Fibroblast of pulmonary artery (primary cell): ENCODE data around the gene RNF150.

Experiments used
- DNase-seq: peaks from one replicate; pipeline ENCODE4 v3.0.0-alpha.2; 2010; ENCODE audit warnings: low read depth
- H3K4me3 ChIP-seq: replicated peaks from 2 replicates; pipeline ENCODE4 v1.5.1; 2011; ENCODE audit warnings: low read depth, mild to moderate bottlenecking, control low read depth, low read length, moderate library complexity
- TF ChIP-seq, protein P1 (sequence below): IDR thresholded peaks from 2 replicates; pipeline ENCODE4 v1.5.1; 2011; ENCODE audit warnings: mild to moderate bottlenecking, control low read depth, low read length, inconsistent platforms; ENCODE audit errors: missing control alignments

Gene RNF150

DNA sequence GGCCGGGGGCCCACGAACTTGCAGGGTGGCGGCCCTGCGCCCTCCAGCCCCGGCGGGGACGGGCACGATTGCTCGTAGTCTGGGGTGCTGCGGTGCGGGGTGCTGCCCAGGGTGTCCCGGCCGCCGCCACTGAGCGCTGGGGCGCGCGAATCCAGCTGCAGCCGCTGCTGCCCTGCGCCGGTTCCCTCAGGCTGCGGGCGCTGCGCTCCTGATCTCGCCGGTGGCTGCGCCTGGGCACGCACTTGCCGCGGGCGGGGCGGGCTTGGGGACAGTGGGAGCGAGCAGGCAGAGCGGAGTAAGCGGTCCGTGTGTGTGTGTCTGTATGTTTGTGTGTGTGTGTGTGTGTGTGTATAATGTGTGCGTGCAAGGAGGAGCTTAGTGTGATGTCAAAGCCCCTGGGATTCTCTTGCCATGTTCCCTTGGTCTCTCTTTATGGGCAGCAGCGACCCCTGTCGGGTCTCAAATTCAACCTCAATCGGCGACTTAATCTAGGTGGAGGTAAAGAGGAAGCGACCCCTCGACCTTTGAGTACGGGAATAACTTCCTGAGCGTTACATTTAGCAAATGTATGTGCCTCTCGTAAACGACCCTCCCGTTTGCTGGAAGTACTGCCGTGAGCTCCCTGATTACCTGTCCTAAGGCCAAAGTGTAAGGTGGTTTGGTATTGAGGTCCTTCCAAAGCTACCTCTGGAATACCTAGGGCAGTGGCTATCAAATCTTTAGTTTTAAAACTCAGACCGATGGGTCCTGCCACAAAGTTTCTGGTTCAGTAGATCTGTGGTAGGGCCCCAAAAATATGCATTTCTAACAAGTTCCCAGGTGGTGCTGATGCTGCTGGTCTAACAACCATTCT, at the start of gene RNF150:
RNF150 (minus strand) TSS at position 324 of the 853 bp plus-strand sequence.
- peak; percentile 88 for DNase-seq
- TF ChIP-seq, protein P1, sequence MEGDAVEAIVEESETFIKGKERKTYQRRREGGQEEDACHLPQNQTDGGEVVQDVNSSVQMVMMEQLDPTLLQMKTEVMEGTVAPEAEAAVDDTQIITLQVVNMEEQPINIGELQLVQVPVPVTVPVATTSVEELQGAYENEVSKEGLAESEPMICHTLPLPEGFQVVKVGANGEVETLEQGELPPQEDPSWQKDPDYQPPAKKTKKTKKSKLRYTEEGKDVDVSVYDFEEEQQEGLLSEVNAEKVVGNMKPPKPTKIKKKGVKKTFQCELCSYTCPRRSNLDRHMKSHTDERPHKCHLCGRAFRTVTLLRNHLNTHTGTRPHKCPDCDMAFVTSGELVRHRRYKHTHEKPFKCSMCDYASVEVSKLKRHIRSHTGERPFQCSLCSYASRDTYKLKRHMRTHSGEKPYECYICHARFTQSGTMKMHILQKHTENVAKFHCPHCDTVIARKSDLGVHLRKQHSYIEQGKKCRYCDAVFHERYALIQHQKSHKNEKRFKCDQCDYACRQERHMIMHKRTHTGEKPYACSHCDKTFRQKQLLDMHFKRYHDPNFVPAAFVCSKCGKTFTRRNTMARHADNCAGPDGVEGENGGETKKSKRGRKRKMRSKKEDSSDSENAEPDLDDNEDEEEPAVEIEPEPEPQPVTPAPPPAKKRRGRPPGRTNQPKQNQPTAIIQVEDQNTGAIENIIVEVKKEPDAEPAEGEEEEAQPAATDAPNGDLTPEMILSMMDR: peak; percentile 70
- H3K4me3 ChIP-seq: peak within 1 kb of the TSS; percentile 62

- TF ChIP-seq, protein P1: no peak
- DNase-seq: no peak
- H3K4me3 ChIP-seq: no peak overlapping the region
Observed at GRCh38 chr4:141180991-141181761, 47.9 kb upstream of the RNF150 start.

DNA sequence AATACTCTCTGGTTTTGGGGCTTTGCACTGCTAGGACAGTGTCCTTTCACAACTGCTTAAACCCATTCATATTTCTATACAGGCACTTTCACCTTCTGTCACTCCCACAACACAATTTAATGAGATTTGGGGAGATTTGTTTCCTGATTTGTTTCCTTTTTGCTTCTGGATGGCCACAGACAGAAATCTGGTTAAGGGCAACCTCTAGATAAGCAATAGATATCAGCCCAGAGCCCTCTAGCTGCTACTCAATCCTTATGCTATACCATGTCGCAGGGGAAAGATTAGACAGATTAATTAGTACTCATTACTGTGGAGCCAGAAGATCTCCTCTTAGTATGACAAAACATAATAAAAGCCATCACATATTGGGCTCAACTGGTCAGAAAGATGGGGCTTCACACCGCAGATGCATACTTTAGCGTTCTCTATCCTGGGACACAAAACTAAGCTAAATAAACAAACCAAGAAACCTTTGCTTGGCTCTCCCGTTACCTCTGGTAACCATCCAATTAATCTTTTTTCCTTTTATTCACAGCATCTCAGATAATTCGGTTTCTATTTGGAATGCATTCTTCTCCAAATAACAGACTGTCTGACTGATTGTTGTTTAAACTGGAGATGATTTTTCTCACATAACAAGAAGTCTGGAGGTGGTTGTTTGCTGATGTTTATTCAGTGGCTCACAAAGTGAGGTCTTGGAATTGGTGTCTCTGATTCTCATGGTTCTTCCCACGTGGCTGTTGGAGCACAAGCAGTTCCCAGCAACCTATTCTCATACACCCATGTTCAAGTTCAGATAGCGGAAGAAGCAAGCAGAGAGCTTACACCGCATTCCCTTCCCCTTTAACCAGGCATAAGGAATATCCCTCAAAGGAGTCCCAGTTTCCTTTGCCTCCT, 46.5 kb upstream of the RNF150 start:
- H3K4me3 ChIP-seq: no peak overlapping the region
- DNase-seq: no peak
- TF ChIP-seq, protein P1: no peak

DNA sequence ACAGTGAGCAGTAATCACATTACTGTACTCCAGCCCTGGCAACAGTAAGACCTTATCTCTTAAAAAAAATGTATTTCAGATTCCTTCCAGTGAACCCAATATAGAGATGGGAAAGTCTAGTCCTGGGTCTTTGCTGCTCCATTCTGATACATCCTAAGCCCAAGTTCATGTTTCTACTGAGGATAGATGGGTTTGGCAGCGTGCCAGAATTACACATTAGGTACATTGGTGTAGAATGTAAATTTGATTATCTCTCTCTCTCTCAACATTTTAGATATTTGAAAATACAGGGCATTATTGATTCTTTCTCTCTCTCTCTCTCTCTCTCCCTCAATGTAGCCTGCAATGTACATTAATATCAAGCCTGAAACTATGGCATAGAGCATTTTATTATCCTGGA, 43.9 kb upstream of the RNF150 start:
- DNase-seq: no peak
- TF ChIP-seq, protein P1: no peak
- no peak overlapping the region for H3K4me3 ChIP-seq

GRCh38 chr4:141174457-141174856, 41.2 kb upstream of the RNF150 start:
- no peak overlapping the region for H3K4me3 ChIP-seq
- TF ChIP-seq, protein P1: no peak
- no peak for DNase-seq

DNA sequence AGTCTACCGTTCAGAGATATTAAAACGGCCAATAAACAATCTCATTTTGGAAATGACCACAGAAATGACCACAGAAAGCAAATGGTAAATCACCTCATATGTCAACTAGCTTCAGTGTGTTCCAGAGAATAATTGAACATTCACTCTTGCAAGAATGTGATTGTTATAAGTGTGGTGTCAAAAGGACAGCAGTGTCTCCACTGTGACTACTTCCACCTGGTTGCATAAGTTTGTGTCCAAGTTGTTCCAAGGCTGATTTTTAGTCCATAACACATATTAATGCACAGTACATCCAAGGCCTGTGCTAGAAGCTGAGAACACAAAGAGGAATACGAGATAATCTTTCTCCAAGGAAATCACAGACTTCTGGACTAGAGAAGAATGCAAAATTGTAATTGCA, 37.4 kb upstream of the RNF150 start:
- TF ChIP-seq, protein P1: no peak
- no peak for DNase-seq
- no peak overlapping the region for H3K4me3 ChIP-seq
